Measurements from ENCODE around the gene ERI3.

Gene ERI3

GRCh38 chr1:44348061-44348485 is 7.0 kb downstream of the ERI3 start:
- DNase-seq = no peak

- no peak for DNase-seq
Measured at GRCh38 chr1:44347280-44347679, 7.8 kb downstream of the ERI3 start.

GRCh38 chr1:44346878-44347277 is 8.2 kb downstream of the ERI3 start:
- DNase-seq = no peak

DNA sequence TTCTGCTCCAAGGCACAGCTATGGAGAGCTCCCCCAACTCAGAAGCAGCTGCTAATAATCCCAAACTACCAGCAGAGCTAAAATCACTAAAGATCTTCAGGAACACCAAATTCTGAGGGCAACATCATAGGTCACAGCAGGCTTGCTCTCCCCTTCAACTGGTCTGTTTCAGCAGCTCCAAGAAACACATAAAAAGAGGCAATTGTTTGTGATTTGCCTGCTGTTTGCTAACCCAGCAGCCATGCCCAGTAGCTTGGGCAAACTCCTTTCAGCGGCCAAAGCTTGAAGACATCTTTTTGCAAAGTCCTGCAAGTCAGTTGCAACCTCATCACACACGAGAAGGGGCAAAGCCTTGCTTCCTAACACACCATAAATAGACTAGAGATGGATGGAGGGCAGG is 8.9 kb downstream of the ERI3 start:
- no peak for DNase-seq

DNA sequence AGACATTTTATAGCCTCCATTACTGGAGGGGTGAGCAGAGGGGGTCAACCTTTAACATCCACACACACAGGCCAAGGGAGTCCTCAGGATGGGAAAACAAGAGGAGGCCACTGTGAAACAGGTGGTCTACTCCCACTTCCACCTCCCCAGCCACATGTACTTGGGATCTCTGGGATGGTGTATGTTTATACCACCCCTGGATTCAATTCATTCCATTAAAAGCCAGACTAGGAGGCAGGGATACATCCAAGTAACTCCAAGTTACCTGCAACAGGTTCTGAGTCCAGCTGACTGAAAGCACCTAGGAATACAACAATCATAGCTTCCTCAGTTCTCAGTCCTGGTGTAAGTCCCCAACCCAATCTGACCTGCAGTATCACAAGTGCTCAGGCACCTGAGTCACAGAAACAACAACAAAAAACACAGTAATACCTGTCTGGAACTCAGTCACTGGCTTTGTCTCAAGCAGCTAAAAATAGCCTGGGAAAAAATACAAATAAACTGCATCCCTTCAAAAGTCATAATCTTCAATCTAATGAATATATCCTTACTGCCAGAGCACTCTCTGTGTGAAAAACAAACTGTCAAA is 9.8 kb downstream of the ERI3 start:
- no peak for DNase-seq

DNA sequence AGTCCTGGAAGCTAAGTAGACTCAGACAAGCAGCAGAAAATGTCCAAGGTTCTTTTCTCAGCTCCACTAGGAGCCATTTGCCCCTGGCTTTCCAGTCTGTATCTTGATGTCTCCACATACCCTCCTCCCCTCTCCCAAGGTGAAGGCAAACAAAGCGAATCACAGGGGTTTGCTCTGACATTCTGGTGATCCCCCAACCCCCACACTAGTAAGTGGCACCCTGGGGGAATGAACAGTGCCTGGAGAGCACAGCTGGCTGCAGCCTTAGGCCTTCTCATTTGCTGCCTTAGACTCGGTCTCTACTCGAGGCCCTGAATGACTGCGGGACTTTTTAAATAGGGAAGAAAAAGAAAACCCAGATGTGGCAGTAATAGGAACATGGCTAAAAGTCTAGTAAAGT is 15.3 kb downstream of the ERI3 start:
- no peak for DNase-seq

GRCh38 chr1:44338136-44338535 is 16.9 kb downstream of the ERI3 start:
- DNase-seq = no peak

- DNase-seq = no peak
Measured at GRCh38 chr1:44336668-44337067, 18.4 kb downstream of the ERI3 start.

DNA sequence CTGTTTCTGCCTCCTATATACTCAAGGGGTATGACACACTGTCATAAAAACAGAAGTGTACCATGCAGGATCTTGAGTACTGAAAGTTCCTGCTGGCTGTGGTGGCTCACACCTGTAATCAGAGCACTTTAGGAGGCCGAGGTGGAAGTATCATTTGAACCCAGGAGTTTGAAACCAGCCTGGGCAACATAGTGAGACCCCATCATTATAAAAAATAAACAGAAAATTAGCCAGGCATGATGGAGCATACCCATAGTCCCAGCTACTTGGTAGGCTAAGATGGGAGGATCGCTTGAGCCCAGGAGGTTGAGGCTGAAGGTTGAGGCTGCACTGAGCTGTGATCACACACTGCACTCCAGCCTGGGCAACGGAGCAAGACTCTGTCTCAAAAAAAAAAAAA is 20.1 kb downstream of the ERI3 start:
- no peak for DNase-seq

- no peak for DNase-seq
Measured at GRCh38 chr1:44333376-44333775, 21.7 kb downstream of the ERI3 start.

- no peak for DNase-seq
Measured at GRCh38 chr1:44332505-44332904, 22.6 kb downstream of the ERI3 start.

DNA sequence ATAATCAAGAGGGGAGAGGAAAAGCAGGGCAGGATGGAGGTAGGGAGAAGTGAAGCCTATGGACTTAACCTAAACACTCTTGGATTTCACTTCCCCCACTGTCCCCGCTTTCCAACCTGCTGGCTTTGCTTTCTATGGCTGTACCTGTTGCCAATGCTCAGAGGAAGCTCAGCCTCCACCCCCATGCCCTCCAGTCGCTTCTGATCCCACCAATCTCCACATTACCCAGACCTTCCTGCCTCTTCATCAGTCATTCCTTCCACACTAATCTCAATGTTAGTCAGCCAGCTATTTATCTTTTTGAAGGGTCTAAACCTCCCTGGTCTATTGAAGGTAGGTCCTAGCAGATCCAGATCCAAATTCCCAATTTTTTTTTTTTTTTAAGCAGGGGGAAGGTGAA is 24.1 kb downstream of the ERI3 start:
- DNase-seq = no peak

DNA sequence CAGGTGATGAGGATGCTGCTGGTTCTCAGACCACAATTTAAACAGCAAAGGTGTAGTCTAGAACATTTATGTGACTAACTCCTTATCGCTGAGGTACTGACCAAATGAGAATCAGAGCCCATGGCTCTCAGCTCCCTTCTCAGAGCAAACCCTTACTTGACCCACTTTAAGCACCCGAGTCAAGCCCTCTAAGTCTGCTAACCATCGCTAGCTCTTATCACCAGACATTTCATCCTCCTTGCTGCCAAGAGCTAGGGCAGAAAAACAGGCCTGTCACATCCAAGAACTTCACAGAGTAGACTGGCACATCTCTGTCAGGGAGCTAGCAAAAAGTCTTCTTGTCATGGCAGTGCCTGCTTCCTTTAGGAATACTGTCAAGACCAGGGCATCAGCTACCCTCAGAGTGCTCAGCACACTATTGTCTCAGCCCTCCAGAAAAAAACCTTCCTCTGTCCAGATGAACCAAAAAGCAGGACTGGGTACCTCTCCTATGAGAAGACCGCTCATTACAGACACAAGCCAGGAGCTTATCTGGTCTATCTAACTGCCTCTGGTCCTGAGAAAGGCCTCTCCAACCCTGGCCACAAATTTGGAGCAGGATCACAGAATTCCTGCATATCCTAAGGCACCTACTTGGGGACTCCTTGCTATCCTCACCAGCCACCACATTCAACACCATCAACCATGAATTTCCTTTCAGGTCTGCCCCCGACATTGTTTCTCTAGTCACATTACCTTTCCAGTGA is 26.2 kb downstream of the ERI3 start:
- DNase-seq = no peak

- no peak for DNase-seq
Measured at GRCh38 chr1:44327679-44328491, 27.2 kb downstream of the ERI3 start.

DNA sequence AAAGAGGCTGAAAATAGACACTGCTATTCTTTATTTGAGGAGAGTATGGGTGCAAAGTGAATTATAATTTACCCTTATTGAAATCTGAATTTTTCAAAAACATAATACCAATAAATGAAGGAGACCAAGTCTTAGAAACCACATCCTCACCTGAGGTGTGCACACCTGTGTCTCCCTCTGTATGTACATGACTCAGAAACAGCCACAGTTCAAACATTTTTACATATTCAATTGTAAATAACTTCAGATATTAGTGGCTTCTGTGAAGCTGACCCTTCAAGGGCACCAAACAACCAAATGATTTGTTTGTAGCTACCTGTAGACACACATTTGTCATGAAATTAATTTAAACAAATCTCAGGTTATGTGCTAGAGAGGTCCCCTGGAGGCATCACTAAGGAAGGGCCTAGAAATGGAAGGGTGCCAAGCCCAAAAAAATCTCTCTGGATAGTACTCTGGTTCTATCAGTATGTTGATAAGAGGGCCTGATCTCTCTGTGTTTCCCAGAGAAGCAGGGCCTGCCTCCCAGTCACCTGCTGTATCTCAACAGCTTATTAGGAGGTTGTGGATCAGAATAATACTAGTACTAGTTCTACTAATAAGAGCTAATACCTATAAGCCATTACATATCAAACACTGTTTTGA is 28.1 kb downstream of the ERI3 start:
- DNase-seq = no peak

- no peak for DNase-seq
Measured at GRCh38 chr1:44326024-44326701, 28.9 kb downstream of the ERI3 start.

- no peak for DNase-seq
Measured at GRCh38 chr1:44323947-44324346, 31.1 kb downstream of the ERI3 start.

DNA sequence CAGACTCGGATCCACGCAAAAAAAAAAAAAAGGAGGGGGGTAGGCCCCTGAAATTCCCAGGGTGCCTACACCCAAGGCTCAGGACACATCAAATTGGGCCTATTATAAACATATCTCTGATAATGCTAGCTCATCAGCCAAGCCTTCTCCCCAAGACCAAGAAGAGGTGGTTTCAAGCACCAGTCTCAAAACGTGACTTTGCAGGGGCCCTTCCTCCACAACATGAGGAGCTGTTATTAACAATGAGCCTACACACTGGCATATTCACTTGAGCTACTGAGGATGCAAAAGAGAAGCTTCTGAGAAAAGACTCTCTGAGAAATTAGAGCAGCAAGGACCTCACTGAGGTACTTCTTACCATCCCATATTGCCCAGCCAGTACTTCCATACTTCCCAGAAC is 32.7 kb downstream of the ERI3 start:
- DNase-seq = no peak

GRCh38 chr1:44321466-44321865 is 33.6 kb downstream of the ERI3 start:
- no peak for DNase-seq

DNA sequence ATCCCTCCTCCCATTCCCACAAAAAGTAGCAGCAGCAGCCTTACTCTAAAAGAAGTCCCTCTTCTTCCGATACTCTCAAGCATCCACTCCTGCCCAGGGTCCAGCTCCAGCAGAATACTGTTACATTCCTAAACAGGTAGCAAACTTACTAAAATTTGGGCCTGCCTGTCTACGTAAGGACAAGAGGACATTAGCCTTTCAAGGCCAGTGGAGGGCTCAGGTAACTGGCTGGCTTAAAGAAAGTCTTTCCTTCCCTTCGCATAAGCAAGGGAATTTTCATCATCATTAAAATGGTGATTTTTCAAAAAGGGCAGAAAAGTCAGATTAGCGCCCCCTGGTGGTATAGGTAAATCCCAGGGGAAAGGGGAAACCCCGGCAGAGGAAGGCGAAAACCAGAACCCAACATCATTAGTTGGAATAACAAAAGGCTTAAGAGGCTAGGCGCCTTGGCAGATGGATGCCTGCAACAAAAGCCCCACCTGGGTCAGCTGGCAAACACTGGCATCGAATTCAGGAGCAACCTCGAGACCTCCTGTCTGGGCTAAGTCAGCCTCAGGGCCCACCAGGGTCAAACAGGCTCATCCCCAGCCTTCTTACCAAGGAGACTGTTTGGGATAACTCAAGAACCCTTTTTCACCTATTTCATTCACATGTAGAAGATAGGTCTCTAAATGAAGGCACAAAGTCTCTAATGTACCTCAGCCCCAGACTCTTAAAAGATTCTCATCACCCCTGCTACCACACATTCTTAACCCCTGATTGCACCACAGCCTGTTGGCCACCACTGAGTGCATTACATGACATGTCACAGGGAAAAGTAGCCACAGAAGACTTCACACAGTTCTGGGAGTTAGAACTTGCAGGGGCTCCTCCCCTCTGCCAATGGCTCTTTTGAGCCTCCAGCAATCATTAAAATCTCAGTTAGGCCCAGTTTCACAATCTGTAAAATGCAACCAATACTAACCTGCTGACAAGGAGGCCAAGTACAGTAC is 36.7 kb downstream of the ERI3 start:
- DNase-seq = peak in 4 of 6 experiments; percentile 13 to 65 (median 36)

GRCh38 chr1:44316231-44316759 is 38.8 kb downstream of the ERI3 start:
- DNase-seq = no peak
